Activated naive CD4-positive, alpha-beta T cell treated with anti-CD3 and anti-CD28 coated beads, Interleukin-2, amount 50 U/mL, for 24 hours (primary cell): ENCODE results near the gene CYP2R1.
"Not testable (repeated sequence)": the region's sequence is repeated elsewhere in the genome, so short reads cannot be mapped to it uniquely, and the experiment has no call there.

ENCODE experiments used
- H3K27ac Mint-ChIP-seq: one replicate; pipeline ENCODE4 v1.8.0; 2021; ENCODE audit warnings: mild to moderate bottlenecking, mixed read lengths
- H3K27me3 Mint-ChIP-seq: one replicate; pipeline ENCODE4 v1.8.0; 2021; ENCODE audit warnings: mixed read lengths
- H3K36me3 Mint-ChIP-seq: one replicate; pipeline ENCODE4 v1.8.0; 2021; ENCODE audit warnings: mixed read lengths
- H3K4me1 Mint-ChIP-seq: one replicate; pipeline ENCODE4 v1.8.0; 2021; ENCODE audit warnings: mixed read lengths
- H3K4me3 Mint-ChIP-seq: one replicate; pipeline ENCODE4 v1.8.0; 2021; ENCODE audit warnings: mild to moderate bottlenecking, mixed read lengths
- H3K9me3 Mint-ChIP-seq: one replicate; pipeline ENCODE4 v1.8.0; 2021; ENCODE audit warnings: mixed read lengths

Gene CYP2R1

DNA sequence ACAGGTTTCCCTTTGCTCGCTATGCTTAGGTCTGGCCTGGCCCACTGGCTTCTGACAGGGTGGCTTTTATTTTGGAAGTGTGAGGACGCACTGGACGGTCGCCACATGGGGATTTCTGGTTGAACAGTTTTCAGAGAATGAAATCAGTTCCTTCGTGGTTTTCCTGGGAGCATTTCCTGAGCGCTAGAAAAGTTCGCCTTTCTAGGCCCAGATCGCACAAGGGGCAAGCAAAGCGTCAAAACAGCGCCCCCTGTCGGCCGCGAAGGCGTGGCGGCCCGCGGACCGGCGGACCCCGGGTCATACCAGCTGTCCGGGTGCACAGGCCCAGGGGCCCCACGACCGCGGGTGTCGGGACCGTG is 12.7 kb upstream of the CYP2R1 start:
- Mint-ChIP-seq H3K4me1 (peaks cover 50% of the 10 kb centered on the region), H3K4me3 (peak overlapping the region; percentile 90), H3K27ac (peak overlapping the region; percentile 89), H3K9me3 (no peaks in the 10 kb centered on the region), H3K27me3 (no peaks in the 10 kb centered on the region), H3K36me3 (no peaks in the 10 kb centered on the region)

- no peaks in the 10 kb centered on the region for H3K9me3 Mint-ChIP-seq
- no peak overlapping the region for H3K4me3 Mint-ChIP-seq
- peaks cover 36% of the 10 kb centered on the region for H3K4me1 Mint-ChIP-seq
- H3K27me3 Mint-ChIP-seq = no peaks in the 10 kb centered on the region
- no peak overlapping the region for H3K27ac Mint-ChIP-seq
- no peaks in the 10 kb centered on the region for H3K36me3 Mint-ChIP-seq
Measured at GRCh38 chr11:14902650-14903350, 10.8 kb upstream of the CYP2R1 start.

DNA sequence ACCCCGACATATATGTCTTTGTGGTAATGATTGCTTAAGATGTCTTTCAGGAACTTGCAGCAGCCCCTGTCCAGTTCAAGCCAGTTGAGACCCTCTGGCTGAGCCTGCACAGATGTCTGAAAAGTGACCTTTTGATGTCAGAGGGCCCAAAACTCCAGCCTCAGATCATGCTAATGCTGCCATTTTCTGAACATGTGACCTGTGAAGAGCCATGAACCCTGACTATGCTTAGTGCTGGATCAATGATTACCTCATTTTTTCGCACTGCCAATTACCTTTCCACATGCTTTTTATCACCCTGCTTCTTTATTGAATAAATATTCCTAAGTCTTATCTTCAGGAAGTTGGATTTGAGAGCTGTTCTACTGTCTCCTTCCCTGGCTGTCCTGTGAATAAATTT is 6.9 kb upstream of the CYP2R1 start:
- H3K36me3 Mint-ChIP-seq = no peaks in the 10 kb centered on the region
- H3K9me3 Mint-ChIP-seq = no peaks in the 10 kb centered on the region
- no peaks in the 10 kb centered on the region for H3K27me3 Mint-ChIP-seq
- no peak overlapping the region for H3K27ac Mint-ChIP-seq
- peaks cover 16% of the 10 kb centered on the region for H3K4me1 Mint-ChIP-seq
- H3K4me3 Mint-ChIP-seq = no peak overlapping the region

- no peak overlapping the region for H3K27ac Mint-ChIP-seq
- peaks cover 17% of the 10 kb centered on the region for H3K4me1 Mint-ChIP-seq
- no peaks in the 10 kb centered on the region for H3K36me3 Mint-ChIP-seq
- H3K4me3 Mint-ChIP-seq = no peak overlapping the region
- H3K9me3 Mint-ChIP-seq = no peaks in the 10 kb centered on the region
- H3K27me3 Mint-ChIP-seq = no peaks in the 10 kb centered on the region
Measured at GRCh38 chr11:14898355-14898754, 6.3 kb upstream of the CYP2R1 start.

DNA sequence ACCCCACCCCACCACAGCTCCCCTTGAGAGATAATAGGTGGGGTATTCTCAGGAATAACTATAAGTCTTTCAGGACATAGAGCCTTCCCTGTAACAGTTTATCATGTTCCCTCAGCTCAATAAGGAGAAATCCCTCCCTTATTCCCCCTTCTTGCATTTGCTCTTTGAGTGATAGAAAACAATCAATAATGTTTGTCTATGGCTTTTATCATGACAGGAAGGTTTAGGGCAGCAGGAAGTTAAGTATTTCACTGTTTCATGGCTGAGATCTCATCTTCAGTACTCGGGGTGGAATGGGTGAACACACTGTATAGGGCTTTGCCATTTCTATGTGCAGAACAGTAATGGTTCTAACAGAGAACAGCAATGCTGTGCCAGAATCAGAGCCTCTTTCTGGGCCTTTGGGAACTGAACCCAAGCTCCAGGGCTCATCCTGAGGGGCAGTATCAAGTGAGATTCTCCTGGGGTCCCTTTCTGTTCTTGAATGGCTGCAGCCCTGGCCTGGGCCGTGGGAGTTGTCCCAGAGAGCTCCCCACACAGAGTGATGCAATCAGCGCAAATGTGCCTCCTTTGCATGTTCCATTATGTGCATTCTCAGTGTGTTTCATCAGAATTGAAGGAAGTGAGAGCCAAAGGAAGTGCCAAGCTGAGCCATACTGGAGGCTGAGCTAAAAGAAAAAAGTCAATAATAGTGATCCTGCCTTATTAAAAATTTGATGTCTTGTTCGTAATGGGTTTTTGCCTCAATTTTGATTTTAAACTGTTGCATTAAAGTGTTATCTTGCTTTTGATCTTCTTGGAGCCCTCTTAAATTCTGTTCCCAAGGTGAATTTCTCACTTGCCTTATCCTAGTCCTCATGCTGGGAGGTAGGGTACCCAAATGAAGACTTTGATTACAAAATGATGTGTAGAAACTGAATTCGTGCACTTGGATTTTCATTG is 2.9 kb upstream of the CYP2R1 start:
- Mint-ChIP-seq H3K27ac (peak overlapping the region; percentile 63), H3K36me3 (peaks cover 3% of the 10 kb centered on the region), H3K4me1 (peaks cover 38% of the 10 kb centered on the region), H3K4me3 (no peak overlapping the region), H3K9me3 (no peaks in the 10 kb centered on the region), H3K27me3 (no peaks in the 10 kb centered on the region)

GRCh38 chr11:14892577-14892976 is 546 bp upstream of the CYP2R1 start:
- peaks cover 61% of the 10 kb centered on the region for H3K4me1 Mint-ChIP-seq
- H3K36me3 Mint-ChIP-seq = peaks cover 3% of the 10 kb centered on the region
- peak overlapping the region; percentile 89 for H3K4me3 Mint-ChIP-seq
- no peaks in the 10 kb centered on the region for H3K27me3 Mint-ChIP-seq
- H3K27ac Mint-ChIP-seq = peak overlapping the region; percentile 90
- H3K9me3 Mint-ChIP-seq = no peaks in the 10 kb centered on the region

DNA sequence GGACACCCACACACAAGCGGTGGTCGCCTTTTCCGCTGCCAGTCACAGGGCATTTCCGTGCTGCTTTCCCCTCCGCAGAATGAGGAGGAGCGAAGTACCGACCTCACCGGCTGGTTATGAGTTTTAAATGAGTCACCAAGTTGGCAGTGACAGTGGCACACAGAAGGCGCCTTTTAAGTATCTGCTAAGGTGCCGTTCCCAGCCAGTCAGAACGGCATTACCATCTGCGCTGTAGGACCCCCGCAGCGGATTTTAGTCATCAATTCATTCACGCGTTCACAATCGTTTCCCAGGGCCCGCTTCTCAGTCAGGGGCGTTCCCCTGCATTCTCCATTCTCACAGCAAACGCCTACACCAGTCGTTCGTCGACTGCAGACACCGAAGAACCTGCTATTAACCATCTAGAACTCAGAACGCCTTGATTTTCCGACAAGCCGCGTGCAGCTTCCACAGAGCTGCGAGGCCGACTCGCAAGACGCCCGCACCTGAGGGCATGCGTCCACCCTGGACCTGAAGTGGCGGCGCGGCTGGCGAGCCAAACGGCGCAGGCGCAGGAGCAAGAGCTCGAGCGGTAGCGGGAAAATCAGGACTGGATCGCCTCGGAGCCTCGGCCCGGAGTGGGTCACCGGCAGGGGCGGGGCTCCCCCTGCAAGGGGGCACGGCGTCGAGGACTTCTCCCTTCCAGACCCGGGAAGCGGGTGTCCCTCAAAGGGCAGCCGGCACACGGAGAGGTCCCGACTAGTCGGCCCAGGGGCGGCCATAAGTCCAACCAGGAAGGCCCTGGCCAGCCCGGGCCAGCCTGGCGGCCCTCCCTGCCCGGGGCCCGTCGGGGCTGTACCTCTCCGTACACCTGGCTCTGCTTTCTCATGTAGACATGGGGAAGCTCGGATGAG is 642 bp downstream of the CYP2R1 start:
- Mint-ChIP-seq H3K27me3 (no peaks in the 10 kb centered on the region), H3K36me3 (peaks cover 3% of the 10 kb centered on the region), H3K4me3 (peak overlapping the region; percentile 90), H3K4me1 (peaks cover 73% of the 10 kb centered on the region), H3K9me3 (no peaks in the 10 kb centered on the region), H3K27ac (peak overlapping the region; percentile 94)

DNA sequence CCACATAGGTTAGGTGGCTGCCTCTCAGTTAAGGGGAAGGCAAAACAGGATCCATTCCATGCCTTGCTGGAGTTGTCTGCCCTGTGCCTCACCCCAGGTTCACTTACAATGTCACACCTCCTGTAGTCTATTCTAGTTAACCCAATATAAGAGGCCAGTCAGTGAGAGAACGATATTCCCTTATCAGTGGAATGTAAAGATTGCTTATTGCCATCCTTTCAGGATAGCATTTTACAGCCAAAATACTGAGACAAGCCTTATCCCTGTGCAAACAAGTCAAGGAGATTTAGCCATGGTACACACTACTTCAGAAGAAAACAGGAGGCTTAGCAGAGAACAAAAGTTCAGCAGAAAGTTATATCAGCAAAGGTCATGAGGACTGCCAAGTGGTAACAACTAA is 5.5 kb downstream of the CYP2R1 start:
- H3K27me3 Mint-ChIP-seq = no peaks in the 10 kb centered on the region
- no peak overlapping the region for H3K4me3 Mint-ChIP-seq
- no peaks in the 10 kb centered on the region for H3K9me3 Mint-ChIP-seq
- H3K27ac Mint-ChIP-seq = no peak overlapping the region
- H3K4me1 Mint-ChIP-seq = peaks cover 59% of the 10 kb centered on the region
- H3K36me3 Mint-ChIP-seq = peaks cover 15% of the 10 kb centered on the region

DNA sequence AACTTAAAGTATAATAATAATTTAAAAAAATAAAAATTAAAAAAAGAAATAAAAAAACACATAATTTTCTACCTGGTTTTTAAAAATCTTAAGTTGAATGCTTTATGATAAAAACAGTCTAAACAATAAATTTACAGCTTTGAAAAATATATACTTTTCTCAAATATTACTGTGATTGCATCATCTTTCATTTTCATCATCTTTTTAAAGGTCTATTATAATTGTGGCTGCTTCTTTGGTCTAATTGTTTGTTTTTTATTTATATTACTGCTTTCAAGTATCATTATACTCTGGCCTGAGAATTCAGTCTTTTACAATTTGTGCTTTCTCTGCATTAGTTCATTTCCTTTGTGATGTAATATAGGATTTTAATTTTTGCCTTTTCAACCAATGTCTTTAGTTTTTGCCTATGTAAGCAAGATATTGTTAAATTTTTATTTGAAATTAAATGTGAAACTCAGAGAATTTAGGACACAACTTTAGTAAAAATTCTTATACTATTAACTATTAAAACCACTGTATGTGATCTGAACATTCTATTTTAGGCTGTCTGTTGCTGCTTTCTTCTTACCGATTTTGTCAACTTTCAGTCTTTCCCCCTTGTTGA is 7.3 kb downstream of the CYP2R1 start:
- Mint-ChIP-seq H3K27me3 (no peaks in the 10 kb centered on the region), H3K27ac (peak overlapping the region; percentile 82), H3K36me3 (peaks cover 18% of the 10 kb centered on the region)

GRCh38 chr11:14883683-14884082 is 8.3 kb downstream of the CYP2R1 start:
- not testable (repeated sequence) for H3K27me3 Mint-ChIP-seq, H3K27ac Mint-ChIP-seq, H3K4me3 Mint-ChIP-seq, H3K9me3 Mint-ChIP-seq
- peaks cover 22% of the 10 kb centered on the region for H3K36me3 Mint-ChIP-seq
- H3K4me1 Mint-ChIP-seq = peaks cover 38% of the 10 kb centered on the region

More for the DNA sequence above, 7.3 kb downstream of the CYP2R1 start:
- Mint-ChIP-seq H3K4me3 (no peak overlapping the region), H3K4me1 (peaks cover 49% of the 10 kb centered on the region), H3K9me3 (no peaks in the 10 kb centered on the region)

DNA sequence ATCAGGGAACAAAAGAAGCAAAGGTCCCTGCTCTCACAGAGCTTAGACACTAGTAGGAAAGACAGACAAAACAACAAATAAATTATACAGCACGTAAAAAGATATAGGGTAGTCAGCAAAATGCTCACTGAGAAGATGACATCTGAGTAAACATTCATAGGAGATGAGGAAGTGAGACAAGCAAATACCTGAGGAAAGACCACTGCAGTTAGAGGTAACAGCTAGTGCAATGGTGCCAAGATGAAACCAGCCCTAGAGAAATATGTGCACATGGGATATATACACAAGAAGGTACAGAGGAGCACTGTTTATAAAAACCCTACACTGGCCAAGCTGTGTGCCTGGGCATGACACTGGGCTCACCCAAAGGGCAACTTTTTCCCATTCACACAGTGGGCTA is 9.8 kb downstream of the CYP2R1 start:
- H3K4me1 Mint-ChIP-seq = peaks cover 24% of the 10 kb centered on the region
- H3K27ac Mint-ChIP-seq = no peak overlapping the region

DNA sequence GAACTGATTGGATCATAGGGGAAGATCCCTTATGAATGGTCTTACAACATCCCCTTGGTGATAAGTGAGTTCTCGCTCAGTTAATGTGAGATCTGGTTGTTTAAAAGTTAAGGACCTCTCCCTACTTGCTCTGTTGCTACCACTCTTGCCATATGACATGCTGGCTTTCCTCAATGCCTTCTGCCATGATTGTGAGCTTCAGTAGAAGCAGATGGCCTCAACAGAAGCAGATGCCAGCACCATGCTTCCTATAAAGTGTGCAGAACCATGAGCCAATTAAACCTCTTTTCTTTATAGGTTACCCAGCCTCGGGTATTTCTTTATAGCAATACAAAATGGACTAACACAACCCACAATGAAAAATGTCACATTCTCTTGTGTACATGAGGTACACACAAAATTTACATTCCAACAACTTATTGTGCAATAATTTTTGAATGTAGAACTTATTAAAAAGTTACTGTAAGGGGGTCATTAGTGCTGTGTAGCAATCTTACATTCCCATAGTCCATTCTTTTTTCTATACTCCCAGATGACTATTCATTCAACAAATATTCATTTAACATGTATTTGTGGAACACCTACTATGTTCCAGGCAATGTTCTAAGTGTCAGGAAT is 10.3 kb downstream of the CYP2R1 start:
- H3K27ac Mint-ChIP-seq = no peak overlapping the region

More for the DNA sequence above, 9.8 kb downstream of the CYP2R1 start:
- no peaks in the 10 kb centered on the region for H3K9me3 Mint-ChIP-seq
- H3K36me3 Mint-ChIP-seq = peaks cover 33% of the 10 kb centered on the region
- no peak overlapping the region for H3K4me3 Mint-ChIP-seq
- no peaks in the 10 kb centered on the region for H3K27me3 Mint-ChIP-seq

GRCh38 chr11:14875163-14875562 is 16.9 kb downstream of the CYP2R1 start:
- no peak overlapping the region for H3K4me3 Mint-ChIP-seq
- H3K27me3 Mint-ChIP-seq = no peaks in the 10 kb centered on the region
- H3K27ac Mint-ChIP-seq = peak overlapping the region; percentile 69
- H3K9me3 Mint-ChIP-seq = no peaks in the 10 kb centered on the region
- peaks cover 20% of the 10 kb centered on the region for H3K4me1 Mint-ChIP-seq
- H3K36me3 Mint-ChIP-seq = peaks cover 26% of the 10 kb centered on the region

More for the DNA sequence above, 10.3 kb downstream of the CYP2R1 start:
- H3K9me3 Mint-ChIP-seq = no peaks in the 10 kb centered on the region
- H3K36me3 Mint-ChIP-seq = peaks cover 33% of the 10 kb centered on the region
- H3K4me3 Mint-ChIP-seq = no peak overlapping the region
- H3K4me1 Mint-ChIP-seq = peaks cover 18% of the 10 kb centered on the region
- H3K27me3 Mint-ChIP-seq = no peaks in the 10 kb centered on the region

- H3K9me3 Mint-ChIP-seq = no peaks in the 10 kb centered on the region
- peak overlapping the region; percentile 66 for H3K27ac Mint-ChIP-seq
- H3K4me3 Mint-ChIP-seq = no peak overlapping the region
- peaks cover 25% of the 10 kb centered on the region for H3K36me3 Mint-ChIP-seq
- peaks cover 20% of the 10 kb centered on the region for H3K4me1 Mint-ChIP-seq
- no peaks in the 10 kb centered on the region for H3K27me3 Mint-ChIP-seq
Measured at GRCh38 chr11:14873632-14874031, 18.4 kb downstream of the CYP2R1 start.

DNA sequence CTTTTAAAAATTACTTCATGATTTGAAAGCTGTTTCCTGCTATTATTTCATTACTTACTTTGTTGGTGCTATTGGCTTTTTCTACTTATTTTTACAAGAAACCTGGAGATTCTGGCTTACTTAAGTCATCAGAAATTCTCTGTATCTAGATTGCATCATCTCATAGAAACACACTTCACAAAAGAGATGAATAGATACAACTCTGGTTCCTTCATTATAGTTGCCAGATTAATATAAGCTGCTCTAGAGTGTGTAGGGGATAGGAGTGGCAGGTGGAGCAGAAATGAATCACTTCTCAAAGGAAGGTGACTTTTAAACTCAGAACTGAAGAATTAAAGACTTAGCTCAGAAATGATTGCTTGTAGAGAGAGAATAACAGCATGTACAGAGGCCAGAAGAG is 20.0 kb downstream of the CYP2R1 start:
- H3K27ac Mint-ChIP-seq = peak overlapping the region; percentile 71
- no peaks in the 10 kb centered on the region for H3K9me3 Mint-ChIP-seq
- H3K4me1 Mint-ChIP-seq = peaks cover 20% of the 10 kb centered on the region
- no peak overlapping the region for H3K4me3 Mint-ChIP-seq
- H3K27me3 Mint-ChIP-seq = no peaks in the 10 kb centered on the region
- peaks cover 15% of the 10 kb centered on the region for H3K36me3 Mint-ChIP-seq
